Trophoblast cell (in vitro differentiated cells and primary cell): ENCODE measurements around the gene SLC38A11.

Experiments used
- DNase-seq, 2 donors: peaks; one replicate each; pipeline ENCODE4 v3.0.0-alpha.2; 2016
- H2AFZ ChIP-seq: 2 replicates; pipeline ENCODE4 v1.6.1; 2013; ENCODE audit warnings: low read length, moderate library complexity, mild to moderate bottlenecking; ENCODE audit not compliant: insufficient read depth, poor library complexity
- H2AK5ac ChIP-seq: 2 replicates; pipeline ENCODE4 v1.6.1; 2013; ENCODE audit warnings: mild to moderate bottlenecking, low read length
- H2BK120ac ChIP-seq: 2 replicates; pipeline ENCODE4 v1.6.1; 2013; ENCODE audit warnings: low read length, mild to moderate bottlenecking, moderate library complexity; ENCODE audit not compliant: insufficient read depth, poor library complexity
- H2BK12ac ChIP-seq: 2 replicates; pipeline ENCODE4 v1.6.1; 2013; ENCODE audit warnings: mild to moderate bottlenecking, low read length, moderate library complexity
- H2BK5ac ChIP-seq: 2 replicates; pipeline ENCODE4 v1.6.1; 2013; ENCODE audit warnings: low read length, low read depth, moderate library complexity, mild to moderate bottlenecking; ENCODE audit not compliant: poor library complexity
- H3K14ac ChIP-seq: 2 replicates; pipeline ENCODE4 v1.6.1; 2013; ENCODE audit warnings: mild to moderate bottlenecking, low read length
- H3K18ac ChIP-seq: 2 replicates; pipeline ENCODE4 v1.6.1; 2013; ENCODE audit warnings: mild to moderate bottlenecking, low read length
- H3K23ac ChIP-seq: 2 replicates; pipeline ENCODE4 v1.6.1; 2013; ENCODE audit warnings: low read length
- H3K27ac ChIP-seq: 2 replicates; pipeline ENCODE4 v1.5.1; 2013; ENCODE audit warnings: low read depth, mild to moderate bottlenecking, inconsistent platforms, low read length, moderate library complexity
- H3K27me3 ChIP-seq: 2 replicates; pipeline ENCODE4 v1.6.1; 2013; ENCODE audit warnings: inconsistent platforms, mild to moderate bottlenecking, low read length, moderate library complexity; ENCODE audit not compliant: insufficient read depth
- H3K36me3 ChIP-seq, 2 experiments: 1 replicate in 1 of 2; 2 replicates in 1 of 2; pipeline ENCODE4 v1.6.1; 2013; ENCODE audit warnings: low read length in 2 of 2, mild to moderate bottlenecking in 2 of 2, moderate library complexity in 1 of 2; ENCODE audit not compliant: insufficient read depth in 2 of 2, control insufficient read depth in 1 of 2
- H3K4ac ChIP-seq: 2 replicates; pipeline ENCODE4 v1.6.1; 2013; ENCODE audit warnings: low read depth, mild to moderate bottlenecking, low read length, moderate library complexity
- H3K4me1 ChIP-seq, 2 experiments: 1 replicate in 1 of 2; 2 replicates in 1 of 2; pipeline ENCODE4 v1.6.1; 2013; ENCODE audit warnings: low read length in 2 of 2, mild to moderate bottlenecking in 2 of 2, moderate library complexity in 1 of 2; ENCODE audit not compliant: insufficient read depth in 2 of 2, control insufficient read depth in 1 of 2
- H3K4me2 ChIP-seq: 2 replicates; pipeline ENCODE4 v1.6.1; 2013; ENCODE audit warnings: inconsistent platforms, mild to moderate bottlenecking, low read length, moderate library complexity
- H3K4me3 ChIP-seq: 2 replicates; pipeline ENCODE4 v1.5.1; 2013; ENCODE audit warnings: mild to moderate bottlenecking, low read depth, low read length, inconsistent platforms
- H3K79me1 ChIP-seq: one replicate; pipeline ENCODE4 v1.6.1; 2013; ENCODE audit warnings: low read length
- H3K79me2 ChIP-seq: 2 replicates; pipeline ENCODE4 v1.6.1; 2013; ENCODE audit warnings: low read length, mild to moderate bottlenecking; ENCODE audit not compliant: control insufficient read depth, insufficient read depth, poor library complexity
- H3K9ac ChIP-seq: 2 replicates; pipeline ENCODE4 v1.6.1; 2013; ENCODE audit warnings: mild to moderate bottlenecking, low read length
- H3K9me3 ChIP-seq: 2 replicates; pipeline ENCODE4 v1.6.1; 2013; ENCODE audit warnings: low read depth, mild to moderate bottlenecking, control low read depth, inconsistent platforms, low read length; ENCODE audit not compliant: insufficient read depth
- H4K12ac ChIP-seq: 2 replicates; pipeline ENCODE4 v1.6.1; 2013; ENCODE audit warnings: low read depth, mild to moderate bottlenecking, low read length, moderate library complexity
- H4K8ac ChIP-seq: 2 replicates; pipeline ENCODE4 v1.6.1; 2013; ENCODE audit warnings: low read depth, mild to moderate bottlenecking, low read length, moderate library complexity
- H4K91ac ChIP-seq: one replicate; pipeline ENCODE4 v1.6.1; 2013; ENCODE audit warnings: low read depth, mild to moderate bottlenecking, low read length, moderate library complexity
- WGBS: extraction: QIAGEN DNeasy Blood & Tissue Kit; methylation state at CpG from one replicate; pipeline ENCODE4 v1.1.7; 2013; ENCODE audit warnings: missing lambda C conversion rate; ENCODE audit not compliant: insufficient read length, insufficient coverage; ENCODE audit errors: extremely low coverage; 5-methylcytosine and 5-hydroxymethylcytosine counted together

Gene SLC38A11

GRCh38 chr2:164928101-164928673 lies 27.1 kb downstream of the SLC38A11 start:
- no peak overlapping the region for H4K91ac ChIP-seq
- H3K14ac ChIP-seq = no peak overlapping the region
- no peak overlapping the region for H3K4me3 ChIP-seq
- no peak overlapping the region for H2AFZ ChIP-seq
- no peak overlapping the region for H2BK120ac ChIP-seq
- no peak overlapping the region for H3K23ac ChIP-seq
- H2AK5ac ChIP-seq = no peak overlapping the region
- H4K12ac ChIP-seq = no peak overlapping the region
- no peaks in the 10 kb centered on the region for H3K9me3 ChIP-seq
- H3K27ac ChIP-seq = no peak overlapping the region
- no peak overlapping the region for H3K18ac ChIP-seq
- H3K79me2 ChIP-seq = no peaks in the 10 kb centered on the region
- H2BK5ac ChIP-seq = no peak overlapping the region
- no peak overlapping the region for H3K4me2 ChIP-seq
- no peaks in the 10 kb centered on the region for H3K4me1 ChIP-seq
- H3K27me3 ChIP-seq = no peaks in the 10 kb centered on the region
- no peaks in the 10 kb centered on the region for H3K79me1 ChIP-seq
- H2BK12ac ChIP-seq = no peak overlapping the region
- DNase-seq = no peak
- no peak overlapping the region for H3K9ac ChIP-seq
- H3K4ac ChIP-seq = no peak overlapping the region
- H4K8ac ChIP-seq = no peak overlapping the region
- no peaks in the 10 kb centered on the region for H3K36me3 ChIP-seq

GRCh38 chr2:164922134-164922533 lies 33.2 kb downstream of the SLC38A11 start:
- no CpG with 5 or more reads among the region's 3 CpGs for WGBS
- no peak overlapping the region for H2BK12ac ChIP-seq

GRCh38 chr2:164920430-164920829 lies 34.9 kb downstream of the SLC38A11 start:
- H3K27ac ChIP-seq = no peak overlapping the region
- no peak overlapping the region for H4K8ac ChIP-seq
- H2AK5ac ChIP-seq = no peak overlapping the region
- H3K23ac ChIP-seq = no peak overlapping the region
- H2BK5ac ChIP-seq = no peak overlapping the region
- no peak overlapping the region for H3K4me3 ChIP-seq
- H3K79me2 ChIP-seq = no peaks in the 10 kb centered on the region
- no peak overlapping the region for H2AFZ ChIP-seq
- DNase-seq = peak; percentile 42 to 85
- H3K14ac ChIP-seq = no peak overlapping the region
- H3K36me3 ChIP-seq = no peaks in the 10 kb centered on the region
- H2BK12ac ChIP-seq = no peak overlapping the region
- no peak overlapping the region for H3K9ac ChIP-seq
- no peak overlapping the region for H4K12ac ChIP-seq
- peaks cover 0 to 5% of the 10 kb centered on the region in 2 experiments for H3K4me1 ChIP-seq
- peaks cover 7% of the 10 kb centered on the region for H3K79me1 ChIP-seq
- no peak overlapping the region for H3K4me2 ChIP-seq
- H4K91ac ChIP-seq = no peak overlapping the region
- H3K18ac ChIP-seq = no peak overlapping the region
- H3K27me3 ChIP-seq = no peaks in the 10 kb centered on the region
- H3K9me3 ChIP-seq = no peaks in the 10 kb centered on the region
- no peak overlapping the region for H2BK120ac ChIP-seq
- no peak overlapping the region for H3K4ac ChIP-seq
- no CpG with 5 or more reads among the region's 4 CpGs for WGBS

More at GRCh38 chr2:164922134-164922533, 33.2 kb downstream of the SLC38A11 start:
- no peak for DNase-seq
- Histone ChIP-seq H4K91ac (no peak overlapping the region), H3K9ac (no peak overlapping the region), H3K27ac (peak overlapping the region; percentile 34), H2AK5ac (no peak overlapping the region), H3K4ac (no peak overlapping the region), H4K12ac (no peak overlapping the region), H2BK120ac (no peak overlapping the region), H3K9me3 (no peaks in the 10 kb centered on the region), H3K23ac (no peak overlapping the region), H3K18ac (no peak overlapping the region), H3K4me2 (no peak overlapping the region), H3K27me3 (no peaks in the 10 kb centered on the region), H3K79me1 (peaks cover 7% of the 10 kb centered on the region), H4K8ac (no peak overlapping the region), H3K36me3 (no peaks in the 10 kb centered on the region), H3K4me1 (peaks cover 0 to 5% of the 10 kb centered on the region in 2 experiments), H3K4me3 (no peak overlapping the region), H3K14ac (no peak overlapping the region), H3K79me2 (no peaks in the 10 kb centered on the region), H2AFZ (no peak overlapping the region), H2BK5ac (no peak overlapping the region)

GRCh38 chr2:164917296-164917903 lies 37.9 kb downstream of the SLC38A11 start:
- Histone ChIP-seq H3K4me2 (no peak overlapping the region), H3K79me1 (peaks cover 8% of the 10 kb centered on the region), H3K4me3 (no peak overlapping the region), H2BK5ac (no peak overlapping the region), H4K12ac (no peak overlapping the region), H2AFZ (no peak overlapping the region), H3K36me3 (no peaks in the 10 kb centered on the region), H2BK12ac (no peak overlapping the region), H3K4me1 (peaks cover 0 to 5% of the 10 kb centered on the region in 2 experiments), H3K79me2 (no peaks in the 10 kb centered on the region), H4K8ac (no peak overlapping the region), H3K27ac (no peak overlapping the region), H3K23ac (no peak overlapping the region), H3K9ac (no peak overlapping the region), H3K27me3 (no peaks in the 10 kb centered on the region), H2AK5ac (no peak overlapping the region), H2BK120ac (no peak overlapping the region), H3K9me3 (no peaks in the 10 kb centered on the region), H3K14ac (no peak overlapping the region), H3K18ac (no peak overlapping the region), H4K91ac (no peak overlapping the region), H3K4ac (no peak overlapping the region)
- DNase-seq = peak; percentile 55 to 76
- no CpG with 5 or more reads among the region's 3 CpGs for WGBS
